HepG2 (cell line): Measurements from ENCODE around the gene DUS1L. TPM values are rescaled to one million over a fixed set of nuclear protein-coding genes. Genes with fewer than 3 reads are reported as not detected.

Experiments used
- AKAP8 ChIP-seq: sonication (generic); formaldehyde crosslinking; IDR thresholded peaks from 2 replicates; pipeline ENCODE4 v1.5.1; 2020; ENCODE audit warnings: mild to moderate bottlenecking, missing genetic modification reagents
- ETV5 ChIP-seq: IDR thresholded peaks from 2 replicates; pipeline ENCODE4 v1.6.1; 2018; ENCODE audit warnings: missing biosample characterization, missing genetic modification reagents, inconsistent platforms, borderline replicate concordance
- ETV6 ChIP-seq: sonication (generic); formaldehyde crosslinking; conservative IDR thresholded peaks from 2 replicates; pipeline ENCODE4 v1.4.0; 2020; ENCODE audit warnings: missing genetic modification reagents
- HNRNPL ChIP-seq: fragments of 200-400 bp; formaldehyde crosslinking; IDR thresholded peaks from 2 replicates; pipeline ENCODE4 v1.6.1; 2017; ENCODE audit warnings: mild to moderate bottlenecking, low read depth, low read length
- HOXA9 ChIP-seq: sonication (generic); formaldehyde crosslinking; IDR thresholded peaks from 2 replicates; pipeline ENCODE4 v1.8.1; 2022; ENCODE audit warnings: missing genetic modification reagents, mild to moderate bottlenecking, moderate library complexity, borderline replicate concordance
- KDM5B ChIP-seq: sonication (generic); formaldehyde crosslinking; IDR thresholded peaks from 2 replicates; pipeline ENCODE4 v1.4.0; 2020; ENCODE audit warnings: missing genetic modification reagents, mild to moderate bottlenecking, borderline replicate concordance
- LCORL ChIP-seq, 2 experiments: fragments of 450-650 bp in 1 of 2; sonication (generic) in 1 of 2; formaldehyde crosslinking in 1 of 2; IDR thresholded peaks; 2 replicates each; pipeline versions ENCODE4 v1.5.0 to v1.6.1; 2017 to 2020; ENCODE audit warnings: antibody characterized with exemption in 1 of 2, missing genetic modification reagents in 1 of 2
- RARG ChIP-seq: sonication (generic); formaldehyde crosslinking; IDR thresholded peaks from 2 replicates; pipeline ENCODE4 v1.4.0; 2020; ENCODE audit warnings: low read depth, mild to moderate bottlenecking, missing genetic modification reagents
- ZBTB7A ChIP-seq: sonication (generic); formaldehyde crosslinking; IDR thresholded peaks from 2 replicates; pipeline ENCODE4 v1.8.0; 2022; ENCODE audit warnings: mild to moderate bottlenecking, missing genetic modification reagents
- ZC3H13 ChIP-seq: sonication (generic); formaldehyde crosslinking; IDR thresholded peaks from 2 replicates; pipeline ENCODE4 v1.8.1; 2023; ENCODE audit warnings: mild to moderate bottlenecking, missing genetic modification reagents, moderate library complexity
- ZHX2 ChIP-seq, 2 experiments: sonication (generic) in 1 of 2; formaldehyde crosslinking in 1 of 2; IDR thresholded peaks; 2 replicates each; pipeline versions ENCODE4 v1.6.1 to v1.9.0; 2014 to 2022; ENCODE audit warnings: antibody characterized with exemption in 1 of 2, borderline replicate concordance in 1 of 2, inconsistent platforms in 1 of 2, low read depth in 1 of 2, missing genetic modification reagents in 1 of 2
- ZNF101 ChIP-seq: sonication (generic); formaldehyde crosslinking; IDR thresholded peaks from 2 replicates; pipeline ENCODE4 v1.4.0; 2020; ENCODE audit warnings: mild to moderate bottlenecking, low read depth, missing genetic modification reagents, borderline replicate concordance
- ZNF83 ChIP-seq: sonication (generic); formaldehyde crosslinking; IDR thresholded peaks from 2 replicates; pipeline ENCODE4 v1.4.0; 2020; ENCODE audit warnings: missing genetic modification reagents, mild to moderate bottlenecking, borderline replicate concordance
- ZSCAN20 ChIP-seq: sonication (generic); formaldehyde crosslinking; IDR thresholded peaks from 2 replicates; pipeline ENCODE4 v1.4.0; 2020; ENCODE audit warnings: missing genetic modification reagents, mild to moderate bottlenecking, borderline replicate concordance
- polyA plus RNA-seq, 8 experiments: library from polyadenylated mRNA; depleted of rRNA in 3 of 8; stranded (reverse) in 7 of 8; unstranded in 1 of 8; fragments of >200 nt; fragmentation: Illumina TruSeq in 4 of 8; extraction: Trizol in 4 of 8; gene quantifications; 2 replicates each; pipeline versions ENCODE4 v1.2.1 to v1.2.3, GENCODE V29; 2011 to 2016; ENCODE audit warnings: low read depth in 4 of 8, missing spikeins in 1 of 8, mixed read lengths in 1 of 8; ENCODE audit not compliant: insufficient read depth in 1 of 8
- total RNA-seq, 5 experiments: library from RNA; depleted of rRNA; stranded (reverse); fragments of >200 nt; fragmentation: Illumina TruSeq; extraction: Trizol; gene quantifications; 2 replicates each; pipeline ENCODE4 v1.2.3, GENCODE V29; 2016; ENCODE audit warnings: low read depth in 1 of 5
- TF ChIP-seq, protein P1 (sequence below): sonication (generic); formaldehyde crosslinking; IDR thresholded peaks from 2 replicates; pipeline ENCODE4 v1.4.0; 2020; ENCODE audit warnings: low read depth, missing genetic modification reagents
- TF ChIP-seq, protein P2 (sequence below): sonication (generic); formaldehyde crosslinking; IDR thresholded peaks from 2 replicates; pipeline ENCODE4 v1.8.1; 2023; ENCODE audit warnings: mild to moderate bottlenecking, inconsistent platforms, moderate library complexity, missing genetic modification reagents, borderline replicate concordance

The DUS1L gene
- total and polyA plus RNA-seq, 2 of the 13 experiments (the other 11 are each of a cell fraction or from before 2014, with no cell fraction given) = 81.0 to 109 TPM

DNA sequence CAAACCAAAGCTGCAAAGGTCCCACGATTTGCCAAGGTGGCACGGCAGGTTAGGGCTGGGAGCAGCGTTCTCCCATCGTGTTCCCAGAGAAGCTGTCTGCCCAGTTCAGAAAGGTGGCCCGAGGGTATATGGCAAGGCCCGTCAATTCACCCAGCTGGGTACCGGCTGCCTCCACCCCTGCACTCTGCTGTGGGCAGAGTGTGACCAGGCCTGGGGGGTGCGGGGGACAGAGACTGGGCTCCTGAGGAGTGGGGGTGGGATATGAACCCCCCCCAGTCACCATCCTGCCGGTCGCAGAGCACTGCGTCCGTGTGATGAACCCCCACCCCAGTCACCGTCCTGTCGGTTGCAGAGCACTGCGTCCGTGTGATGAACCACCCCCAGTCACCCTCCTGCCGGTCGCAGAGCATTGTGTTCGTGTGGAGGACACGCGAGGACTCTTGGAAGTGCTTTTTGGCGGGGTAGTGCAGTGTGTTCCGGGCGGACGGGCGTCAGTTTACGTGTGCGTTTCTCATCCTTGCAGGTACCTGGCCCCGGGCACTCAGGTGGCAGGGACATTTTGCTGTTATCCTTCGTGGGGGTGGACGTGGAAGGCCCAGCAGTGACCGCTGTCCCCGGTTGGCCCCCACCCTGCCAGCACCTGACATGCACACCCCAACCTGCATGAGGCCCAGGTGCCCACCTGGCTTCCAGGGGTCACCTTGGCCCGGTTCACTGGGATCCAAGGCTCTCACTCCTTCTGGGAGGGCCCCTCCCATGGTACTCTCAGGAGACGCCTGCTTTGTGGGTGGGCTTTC, 35.1 kb upstream of the DUS1L start (continued):
- TF ChIP-seq ZHX2 (IDR thresholded peaks at IDR 0.05; ENCODE audit: low read depth) (no peak), ZHX2 (CRISPR knock-in tag; IDR thresholded peaks at IDR 0.05; ENCODE audit: borderline replicate concordance) (no peak), KDM5B (CRISPR knock-in tag) (peak; percentile 45; the same call in 1 of the 2 replicates), ZNF83 (CRISPR knock-in tag) (0 out of 2 replicates have a peak, but pooled peaks have one; percentile 56), RARG (CRISPR knock-in tag) (no peak), ZNF101 (CRISPR knock-in tag) (no peak), ETV5 (no peak), AKAP8 (CRISPR knock-in tag) (peak; percentile 39; the same call in 1 of the 2 replicates), HOXA9 (0 out of 2 replicates have a peak, but pooled peaks have one; percentile 48), ETV6 (CRISPR knock-in tag) (no peak), ZSCAN20 (CRISPR knock-in tag) (no peak), ZBTB7A (CRISPR knock-in tag) (peak; percentile 52; the same call in 1 of the 2 replicates), ZC3H13 (CRISPR knock-in tag) (peak; percentile 88), LCORL (IDR thresholded peaks at IDR 0.05) (no peak), LCORL (CRISPR knock-in tag; IDR thresholded peaks at IDR 0.05) (no peak), HNRNPL (peak; percentile 64; the same call in 1 of the 2 replicates)
- TF ChIP-seq, protein P1, sequence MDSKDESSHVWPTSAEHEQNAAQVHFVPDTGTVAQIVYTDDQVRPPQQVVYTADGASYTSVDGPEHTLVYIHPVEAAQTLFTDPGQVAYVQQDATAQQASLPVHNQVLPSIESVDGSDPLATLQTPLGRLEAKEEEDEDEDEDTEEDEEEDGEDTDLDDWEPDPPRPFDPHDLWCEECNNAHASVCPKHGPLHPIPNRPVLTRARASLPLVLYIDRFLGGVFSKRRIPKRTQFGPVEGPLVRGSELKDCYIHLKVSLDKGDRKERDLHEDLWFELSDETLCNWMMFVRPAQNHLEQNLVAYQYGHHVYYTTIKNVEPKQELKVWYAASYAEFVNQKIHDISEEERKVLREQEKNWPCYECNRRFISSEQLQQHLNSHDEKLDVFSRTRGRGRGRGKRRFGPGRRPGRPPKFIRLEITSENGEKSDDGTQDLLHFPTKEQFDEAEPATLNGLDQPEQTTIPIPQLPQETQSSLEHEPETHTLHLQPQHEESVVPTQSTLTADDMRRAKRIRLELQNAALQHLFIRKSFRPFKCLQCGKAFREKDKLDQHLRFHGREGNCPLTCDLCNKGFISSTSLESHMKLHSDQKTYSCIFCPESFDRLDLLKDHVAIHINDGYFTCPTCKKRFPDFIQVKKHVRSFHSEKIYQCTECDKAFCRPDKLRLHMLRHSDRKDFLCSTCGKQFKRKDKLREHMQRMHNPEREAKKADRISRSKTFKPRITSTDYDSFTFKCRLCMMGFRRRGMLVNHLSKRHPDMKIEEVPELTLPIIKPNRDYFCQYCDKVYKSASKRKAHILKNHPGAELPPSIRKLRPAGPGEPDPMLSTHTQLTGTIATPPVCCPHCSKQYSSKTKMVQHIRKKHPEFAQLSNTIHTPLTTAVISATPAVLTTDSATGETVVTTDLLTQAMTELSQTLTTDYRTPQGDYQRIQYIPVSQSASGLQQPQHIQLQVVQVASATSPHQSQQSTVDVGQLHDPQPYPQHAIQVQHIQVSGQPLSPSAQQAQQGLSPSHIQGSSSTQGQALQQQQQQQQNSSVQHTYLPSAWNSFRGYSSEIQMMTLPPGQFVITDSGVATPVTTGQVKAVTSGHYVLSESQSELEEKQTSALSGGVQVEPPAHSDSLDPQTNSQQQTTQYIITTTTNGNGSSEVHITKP = no peak
- TF ChIP-seq, protein P2, sequence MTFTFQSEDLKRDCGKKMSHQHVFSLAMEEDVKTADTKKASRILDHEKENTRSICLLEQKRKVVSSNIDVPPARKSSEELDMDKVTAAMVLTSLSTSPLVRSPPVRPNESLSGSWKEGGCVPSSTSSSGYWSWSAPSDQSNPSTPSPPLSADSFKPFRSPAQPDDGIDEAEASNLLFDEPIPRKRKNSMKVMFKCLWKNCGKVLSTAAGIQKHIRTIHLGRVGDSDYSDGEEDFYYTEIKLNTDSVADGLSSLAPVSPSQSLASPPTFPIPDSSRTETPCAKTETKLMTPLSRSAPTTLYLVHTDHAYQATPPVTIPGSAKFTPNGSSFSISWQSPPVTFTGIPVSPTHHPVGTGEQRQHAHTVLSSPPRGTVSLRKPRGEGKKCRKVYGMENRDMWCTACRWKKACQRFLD (CRISPR knock-in tag) = no peak
